AG08396 (cell line): ENCODE data around the gene FOXI1.

ENCODE experiments used
- DNase-seq: peaks from one replicate; pipeline ENCODE4 v3.0.0; 2012; ENCODE audit warnings: low spot score, mixed read lengths

Gene FOXI1

DNA sequence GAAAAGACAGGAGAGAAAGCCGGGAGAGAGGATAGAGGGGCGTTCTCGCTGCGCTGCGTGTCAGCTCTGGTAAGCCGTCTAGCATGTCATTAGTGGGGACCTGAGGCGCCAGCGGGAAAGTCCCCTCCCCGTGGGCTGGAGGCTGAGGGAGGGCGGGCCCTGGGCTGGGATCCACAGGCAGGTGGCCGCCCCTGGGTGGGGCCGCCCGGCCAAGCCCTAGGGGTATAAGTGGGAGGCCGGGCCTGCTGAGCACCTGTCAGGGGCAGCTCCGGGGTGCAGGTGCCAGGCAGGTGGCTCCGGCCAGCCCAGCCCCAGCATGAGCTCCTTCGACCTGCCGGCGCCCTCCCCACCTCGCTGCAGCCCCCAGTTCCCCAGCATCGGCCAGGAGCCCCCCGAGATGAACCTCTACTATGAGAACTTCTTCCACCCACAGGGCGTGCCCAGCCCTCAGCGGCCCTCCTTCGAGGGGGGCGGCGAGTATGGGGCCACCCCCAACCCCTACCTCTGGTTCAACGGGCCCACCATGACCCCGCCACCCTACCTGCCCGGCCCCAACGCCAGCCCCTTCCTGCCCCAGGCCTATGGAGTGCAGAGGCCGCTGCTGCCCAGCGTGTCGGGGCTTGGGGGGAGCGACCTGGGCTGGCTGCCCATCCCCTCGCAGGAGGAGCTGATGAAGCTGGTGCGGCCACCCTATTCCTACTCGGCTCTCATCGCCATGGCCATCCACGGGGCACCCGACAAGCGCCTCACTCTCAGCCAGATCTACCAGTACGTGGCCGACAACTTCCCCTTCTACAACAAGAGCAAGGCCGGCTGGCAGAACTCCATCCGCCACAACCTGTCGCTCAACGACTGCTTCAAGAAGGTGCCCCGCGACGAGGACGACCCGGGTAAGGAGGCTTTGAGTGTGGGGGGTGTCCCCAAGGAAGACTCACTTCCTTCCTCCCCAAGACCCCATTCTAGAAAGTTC lies at the start of gene FOXI1:
Gene FOXI1, plus strand, starts transcription at position 256 of the 970 bp plus-strand sequence. Its CDS starts 61 bp downstream, at position 317.
- DNase-seq, result no peak

DNA sequence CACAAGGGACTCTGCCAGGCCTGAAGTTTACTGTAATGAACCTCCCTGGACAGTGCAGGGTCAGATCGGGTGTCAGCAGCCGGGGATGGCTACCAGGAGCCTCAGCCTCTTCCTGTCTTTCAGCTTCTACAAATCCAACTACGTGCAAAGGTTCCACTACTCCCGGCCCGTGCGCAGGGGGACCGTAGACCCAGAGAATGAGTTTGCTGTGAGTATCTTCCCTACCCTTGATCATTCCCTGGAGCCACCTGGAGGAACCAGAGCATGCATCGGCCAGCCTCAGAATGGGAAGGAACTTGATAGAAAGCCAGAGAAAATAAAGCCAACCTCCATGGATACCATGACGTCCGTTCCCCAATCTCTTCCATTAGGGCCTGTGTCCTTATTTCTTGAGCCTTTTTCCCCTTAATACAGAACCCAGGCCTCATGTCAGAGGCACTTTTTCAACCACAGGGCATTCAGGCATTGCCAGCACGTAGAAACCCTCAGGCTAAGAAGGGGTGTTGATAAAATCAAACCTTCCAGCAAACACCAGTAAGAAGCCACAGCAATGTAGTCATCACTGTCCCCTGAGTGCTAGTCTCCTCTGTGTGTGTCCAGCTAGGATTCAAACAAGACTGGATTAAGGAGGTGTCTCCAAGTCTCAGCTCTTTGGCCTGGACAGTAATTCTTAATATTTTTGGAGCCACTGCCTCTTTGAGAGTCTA lies 49.0 kb upstream of the FOXI1 start:
- DNase-seq, result no peak

DNA sequence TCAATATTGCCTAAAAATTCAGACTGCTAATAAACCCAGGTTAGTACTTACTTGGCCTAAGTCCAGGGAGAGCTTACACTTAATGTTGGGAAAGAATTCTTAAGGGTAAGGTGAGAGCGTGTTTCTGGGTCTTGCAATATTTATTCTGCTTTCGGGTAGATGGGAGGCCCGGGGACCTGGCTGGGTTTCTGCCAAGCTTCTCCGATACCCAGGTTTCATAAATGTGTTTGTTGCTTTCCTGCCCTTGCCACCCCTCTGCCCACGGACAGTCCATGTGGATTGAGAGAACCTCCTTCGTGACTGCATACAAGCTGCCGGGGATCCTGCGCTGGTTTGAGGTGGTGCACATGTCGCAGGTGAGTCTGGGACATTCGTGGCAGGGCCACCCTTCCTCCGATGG lies 48.4 kb upstream of the FOXI1 start:
- no peak for DNase-seq

GRCh38 chr5:170059221-170059620 lies 46.5 kb upstream of the FOXI1 start:
- no peak for DNase-seq

DNA sequence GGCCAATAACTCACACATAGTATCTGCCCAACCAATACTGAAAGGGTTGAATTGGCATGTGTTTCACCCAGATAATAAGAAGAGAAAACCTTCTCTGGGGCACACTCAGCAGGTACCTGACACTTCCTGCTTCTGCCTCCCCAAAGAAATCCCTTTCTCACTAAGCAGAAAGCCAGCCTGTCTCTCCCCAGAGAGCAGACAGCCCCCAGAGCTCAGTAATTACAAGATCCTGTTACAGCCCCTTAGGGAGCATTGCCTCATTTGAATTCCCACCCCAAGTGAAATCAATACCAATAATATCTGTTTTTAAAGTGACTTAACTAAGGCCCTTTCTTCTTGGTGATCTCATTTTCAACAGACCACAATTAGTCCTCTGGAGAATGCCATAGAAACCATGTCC lies 38.5 kb upstream of the FOXI1 start:
- DNase-seq, result no peak

- no peak for DNase-seq
Measured at GRCh38 chr5:170067574-170068170, 38.0 kb upstream of the FOXI1 start.

DNA sequence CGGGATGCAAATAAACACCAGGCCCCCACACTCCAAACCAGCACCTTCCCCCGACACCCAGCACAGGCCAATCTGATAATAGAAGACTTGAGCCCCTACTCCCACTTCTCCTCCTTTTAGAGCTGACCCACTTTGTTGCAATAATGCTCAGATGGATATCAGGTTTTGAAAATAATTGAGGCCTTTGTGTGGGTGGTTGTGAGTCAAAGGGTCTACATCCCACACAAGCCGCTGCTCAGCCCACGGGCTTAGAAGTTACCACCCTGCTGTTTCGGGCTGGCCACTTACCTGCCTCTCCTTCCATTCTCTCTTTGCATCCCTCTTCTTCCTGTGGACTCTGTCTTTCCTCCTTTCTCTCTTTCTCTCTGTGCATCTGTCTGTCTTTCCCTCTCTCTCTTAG lies 36.2 kb upstream of the FOXI1 start:
- no peak for DNase-seq

DNA sequence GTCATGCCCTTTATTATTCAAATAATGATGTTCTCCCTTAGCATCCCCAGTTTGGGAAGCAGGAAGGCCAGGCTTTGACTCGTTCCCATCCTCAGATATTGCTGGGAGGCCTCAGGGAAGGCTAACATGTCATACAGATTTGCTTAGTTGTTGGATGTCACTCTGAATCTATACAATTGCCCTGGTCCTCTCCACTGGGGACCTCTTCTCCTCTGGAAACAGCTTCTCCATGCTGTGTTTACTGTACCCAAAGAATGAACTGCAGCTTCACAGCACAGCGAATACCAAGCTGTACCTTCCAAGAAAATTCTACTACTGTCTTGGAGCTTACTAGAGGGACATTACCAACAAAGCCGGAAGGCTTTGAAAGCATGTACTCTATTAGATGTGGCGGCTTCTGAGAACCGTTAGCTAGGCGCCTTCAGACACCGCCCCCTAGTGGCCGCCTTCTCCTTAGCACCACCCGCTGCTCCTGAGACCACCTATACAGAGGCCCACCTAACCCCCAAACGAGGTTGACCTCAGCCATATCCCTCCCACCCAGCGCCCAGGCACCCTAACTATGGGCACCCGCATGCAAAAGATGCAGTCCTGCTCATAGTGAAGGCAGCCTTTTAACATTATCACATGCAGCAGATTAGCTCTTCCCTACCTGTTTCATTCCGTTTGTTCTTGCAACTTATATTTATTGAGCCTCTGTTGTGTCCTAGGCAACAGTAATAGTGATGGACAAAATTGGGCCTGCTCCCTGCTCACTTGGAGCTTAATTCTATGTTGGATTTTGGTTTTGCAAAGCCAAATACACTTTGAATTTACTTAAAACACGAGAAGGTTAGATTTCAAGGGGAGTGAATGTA lies 34.9 kb upstream of the FOXI1 start:
- DNase-seq, result peak; percentile 63

GRCh38 chr5:170071748-170072147 lies 33.9 kb upstream of the FOXI1 start:
- no peak for DNase-seq

GRCh38 chr5:170075696-170076095 lies 30.0 kb upstream of the FOXI1 start:
- no peak for DNase-seq

- DNase-seq, result no peak
Measured at GRCh38 chr5:170076211-170076610, 29.5 kb upstream of the FOXI1 start.

DNA sequence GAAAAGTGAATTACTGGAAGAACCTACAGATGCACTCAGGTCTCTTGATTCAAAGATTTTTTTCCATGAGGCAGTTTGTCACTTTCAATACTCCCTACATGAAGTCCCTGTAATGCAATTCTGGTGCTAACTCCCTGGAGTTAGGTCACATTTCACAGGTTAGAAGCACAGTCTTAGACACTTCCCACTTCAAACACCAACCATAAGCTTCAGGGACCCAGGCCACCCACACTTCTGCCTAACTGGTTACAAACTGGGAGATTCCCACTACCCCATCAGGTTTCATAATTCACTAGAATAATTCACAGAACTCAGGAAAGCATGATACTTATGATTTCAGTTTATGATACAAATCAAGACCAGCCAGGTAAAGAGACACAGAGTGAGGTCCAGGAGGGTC lies 29.0 kb upstream of the FOXI1 start:
- DNase-seq, result no peak

DNA sequence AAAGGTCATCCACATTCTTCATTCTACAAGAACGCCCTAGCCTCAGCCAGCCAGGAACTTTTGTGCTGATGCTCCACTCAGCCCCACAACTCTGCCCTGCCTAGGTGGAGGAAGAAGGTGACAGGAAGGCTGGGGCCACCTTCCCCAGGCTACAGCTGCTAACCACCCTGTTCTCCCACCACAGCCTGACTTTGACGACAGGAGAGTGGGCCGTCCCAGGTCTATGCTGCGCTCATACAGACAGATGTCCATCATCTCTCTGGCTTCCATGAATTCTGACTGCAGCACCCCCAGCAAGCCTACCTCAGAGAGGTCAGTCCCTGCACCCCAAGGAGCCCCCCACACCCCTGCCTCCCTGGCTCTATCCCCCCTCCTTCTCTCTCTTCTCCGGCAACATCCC lies 28.2 kb upstream of the FOXI1 start:
- DNase-seq, result no peak

DNA sequence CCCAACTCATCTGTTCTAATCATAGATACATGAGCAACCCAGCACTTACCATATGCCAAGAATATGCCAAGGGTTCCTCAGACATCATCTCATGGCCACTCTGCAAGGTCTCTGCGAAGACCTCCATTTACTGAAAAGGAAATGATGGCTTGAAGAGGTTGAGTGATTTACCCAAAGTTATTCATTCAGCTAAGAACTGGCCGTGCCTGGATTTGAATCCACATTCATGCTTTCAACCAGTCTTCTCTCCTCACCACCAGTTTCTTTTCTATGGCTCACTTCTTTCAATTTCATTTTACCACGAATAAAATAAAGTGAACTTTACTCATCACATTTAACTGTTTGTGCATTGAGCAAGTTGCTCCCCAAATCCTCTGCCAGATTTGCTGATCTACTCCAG lies 27.2 kb upstream of the FOXI1 start:
- DNase-seq, result no peak

GRCh38 chr5:170078931-170079330 lies 26.8 kb upstream of the FOXI1 start:
- DNase-seq, result no peak

GRCh38 chr5:170080217-170080616 lies 25.5 kb upstream of the FOXI1 start:
- DNase-seq, result no peak

GRCh38 chr5:170080786-170081445 lies 24.8 kb upstream of the FOXI1 start:
- DNase-seq, result no peak

DNA sequence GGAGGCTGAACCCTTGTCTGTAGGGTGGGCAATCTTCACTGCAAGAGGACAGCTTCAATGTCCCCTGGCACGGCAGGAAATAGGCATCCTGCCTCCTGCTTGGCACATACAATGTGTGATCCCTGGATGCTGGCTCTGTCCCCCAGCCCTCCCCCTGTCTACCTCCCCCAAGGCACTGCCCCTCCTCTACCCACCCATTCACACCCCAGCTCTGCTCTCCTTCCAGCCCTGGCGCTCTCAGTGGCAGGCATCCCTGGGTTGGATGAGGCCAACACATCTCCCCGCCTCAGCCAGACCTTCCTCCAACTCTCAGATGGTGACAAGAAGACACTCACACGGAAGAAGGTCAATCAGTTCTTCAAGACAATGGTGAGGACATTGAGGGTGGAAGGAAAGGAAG lies 24.1 kb upstream of the FOXI1 start:
- DNase-seq, result no peak

DNA sequence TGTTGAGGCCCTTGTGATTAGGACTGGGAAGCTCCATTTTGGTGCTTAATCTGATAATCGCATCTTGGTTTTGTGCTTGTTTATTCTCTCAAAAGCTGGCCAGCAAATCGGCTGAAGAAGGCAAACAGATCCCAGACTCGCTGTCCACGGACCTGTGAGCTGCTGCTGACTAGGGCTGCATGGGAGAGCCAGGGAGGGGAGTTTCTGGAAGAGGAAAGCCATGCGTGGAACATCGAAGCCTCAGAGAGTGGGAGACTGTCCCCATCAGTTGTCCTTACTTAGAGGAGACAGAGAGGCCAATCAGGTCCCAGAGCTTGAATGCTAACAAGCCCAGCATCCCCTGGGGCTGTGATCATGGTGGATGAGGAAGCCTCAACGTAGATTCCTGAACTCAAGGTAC lies 23.0 kb upstream of the FOXI1 start:
- DNase-seq, result no peak

GRCh38 chr5:170087168-170087817 lies 18.4 kb upstream of the FOXI1 start:
- DNase-seq, result no peak
